ENCODE data around the gene CD300H.
A peak's percentile ranks its signal among the peaks of the same experiment; 100 is the strongest.
"Not testable (repeated sequence)": the region's sequence is repeated elsewhere in the genome, so short reads cannot be mapped to it uniquely, and the experiment has no call there.

CD300H gene

GRCh38 chr17:74525781-74526288 lies 41.5 kb downstream of the CD300H start:
- ATAC-seq, result no peak

DNA sequence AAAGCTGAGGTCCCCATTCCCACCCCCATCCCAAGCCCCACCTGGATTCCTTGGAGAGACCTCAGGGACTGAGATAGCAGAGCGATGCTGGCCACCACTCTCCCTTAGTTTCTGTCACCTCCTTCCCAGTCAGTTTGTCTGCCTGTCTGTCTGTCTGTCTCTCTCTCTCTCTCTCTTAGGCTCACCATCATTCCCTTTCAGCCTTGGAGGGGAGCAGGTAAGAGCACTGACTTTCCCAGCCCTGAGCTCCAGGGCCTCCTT lies 41.9 kb downstream of the CD300H start:
- ATAC-seq, result no peak

DNA sequence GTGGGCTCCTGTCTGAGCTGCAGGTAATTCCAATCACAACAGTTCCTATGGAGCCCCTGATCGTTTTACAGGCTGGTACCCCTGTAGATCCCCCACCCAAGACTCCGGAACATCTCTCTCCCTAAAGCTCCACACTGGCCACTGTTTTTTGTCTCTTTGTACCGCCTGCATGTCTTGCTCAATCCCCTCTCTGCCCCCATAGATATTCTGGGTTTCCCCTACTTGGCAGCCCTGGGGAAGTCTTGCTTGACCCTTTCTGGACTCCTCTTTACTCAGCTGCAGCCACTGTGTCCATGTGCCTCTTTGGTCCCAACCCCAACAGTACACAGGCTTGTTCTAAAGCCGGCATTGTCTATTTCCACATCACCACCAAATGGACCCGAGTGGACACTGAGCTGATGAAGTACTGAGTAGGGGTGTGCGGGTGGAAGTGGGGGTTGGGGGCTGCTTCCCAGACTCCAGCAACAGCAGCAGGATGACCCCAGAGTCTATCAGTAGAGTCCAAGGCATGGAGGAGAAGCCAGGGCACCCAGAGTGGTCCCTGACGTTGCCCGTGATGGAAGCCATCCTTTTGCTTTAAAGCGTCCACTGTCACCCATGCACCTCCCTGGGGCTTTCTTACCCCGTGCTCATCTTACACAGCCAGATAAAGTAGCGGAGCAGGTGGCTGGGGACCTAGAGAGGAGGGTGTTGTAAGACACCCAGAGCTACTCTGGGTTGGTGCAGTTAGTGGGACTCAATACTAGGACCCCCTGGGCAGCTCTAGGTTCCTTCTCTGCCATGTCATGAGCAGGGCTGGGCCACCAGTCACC lies 42.5 kb downstream of the CD300H start:
- ATAC-seq, result no peak

GRCh38 chr17:74523308-74523707 lies 44.0 kb downstream of the CD300H start:
- ATAC-seq, result no peak

- ATAC-seq, result no peak
Measured at GRCh38 chr17:74522381-74523105, 44.8 kb downstream of the CD300H start.

DNA sequence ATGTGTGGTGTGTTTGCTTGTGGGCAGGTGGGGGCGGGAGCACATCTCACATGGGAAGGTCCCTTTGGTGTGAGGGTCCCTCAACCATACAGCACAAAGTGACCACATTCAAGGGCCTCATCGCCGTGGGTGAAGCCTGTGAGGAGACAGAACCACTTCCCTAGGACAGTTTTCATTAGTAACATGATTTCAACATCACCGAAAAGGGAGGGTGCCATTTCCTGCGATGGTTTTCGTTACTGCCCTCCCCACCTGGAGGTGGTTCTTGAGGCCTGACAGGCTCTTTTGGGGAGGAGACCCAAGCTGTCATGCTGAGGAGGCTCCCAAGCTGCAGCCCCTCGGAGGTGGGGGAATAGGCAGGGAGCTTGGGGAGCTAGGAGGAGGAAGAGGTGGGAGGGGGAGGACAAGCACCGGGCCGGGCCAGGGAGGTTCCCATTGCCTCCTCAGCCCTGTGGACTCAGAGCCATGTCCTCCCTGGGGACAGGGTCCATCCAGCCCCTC lies 45.6 kb downstream of the CD300H start:
- ATAC-seq, result no peak

GRCh38 chr17:74520790-74521480 lies 46.4 kb downstream of the CD300H start:
- no peak for ATAC-seq

- peak; percentile 44 to 53 for ATAC-seq
Measured at GRCh38 chr17:74520016-74520434, 47.3 kb downstream of the CD300H start.

DNA sequence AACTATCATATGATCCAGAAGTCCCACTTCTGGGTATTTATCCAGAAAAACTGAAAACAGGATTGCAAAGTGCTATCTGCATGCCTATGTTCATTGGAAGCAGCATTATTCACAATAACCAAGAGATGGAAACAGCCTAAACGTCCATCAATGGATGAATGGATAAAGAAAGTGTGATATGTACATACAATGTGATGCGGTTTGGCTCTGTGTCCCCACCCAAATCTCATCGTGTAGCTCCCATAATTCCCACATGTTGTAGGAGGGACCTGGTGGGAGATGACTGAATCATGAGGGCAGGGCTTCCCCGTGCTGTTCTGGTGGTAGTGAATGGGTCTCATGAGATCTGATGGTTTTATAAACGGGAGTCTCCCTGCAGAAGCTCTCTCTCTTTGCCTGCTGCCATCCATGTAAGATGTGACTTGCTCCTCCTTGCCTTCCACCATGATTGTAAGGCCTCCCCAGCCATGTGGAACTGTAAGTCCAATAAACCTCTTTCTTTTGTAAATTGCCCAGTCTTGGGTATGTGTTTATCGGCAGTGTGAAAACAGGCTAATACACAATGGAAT lies 48.8 kb downstream of the CD300H start:
- ATAC-seq, result not testable (repeated sequence)

DNA sequence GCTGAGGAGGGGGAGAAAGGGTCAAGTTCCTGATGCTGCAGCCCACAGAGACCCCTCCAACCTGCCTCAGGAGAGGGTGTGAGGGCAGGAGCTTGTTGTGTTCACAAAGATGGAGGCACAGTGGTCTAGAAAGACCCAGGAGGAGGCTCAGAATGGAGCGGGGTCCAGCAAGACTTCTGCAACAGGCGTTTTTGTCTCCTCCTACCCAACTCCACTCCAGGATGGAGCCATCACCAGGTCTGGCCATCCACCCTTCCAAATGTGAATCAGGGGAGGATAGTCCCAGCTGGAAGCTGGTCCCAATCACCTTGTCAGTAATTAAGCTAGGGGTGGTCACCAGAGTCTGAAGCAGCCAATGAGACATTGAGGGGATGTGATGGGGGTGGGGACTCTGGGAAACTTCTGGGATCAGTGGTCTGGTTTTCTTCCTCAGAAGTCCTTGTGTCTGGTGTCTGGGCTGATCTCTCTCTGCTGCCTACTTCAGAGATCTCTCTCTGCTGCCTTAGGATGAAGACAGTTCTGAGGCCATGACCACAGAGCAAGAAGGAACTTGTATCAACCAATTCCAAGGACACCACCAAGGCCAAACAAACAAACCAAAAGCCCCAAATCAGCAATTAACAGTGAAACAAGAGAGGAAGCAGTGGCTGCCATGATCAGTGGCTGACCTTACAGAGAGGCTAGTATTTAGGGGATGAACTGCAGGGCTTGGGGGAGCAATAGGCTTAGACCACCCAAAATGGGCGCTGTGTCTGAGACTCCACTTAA lies 50.6 kb downstream of the CD300H start:
- no peak for ATAC-seq

- ATAC-seq, result no peak
Measured at GRCh38 chr17:74515941-74516340, 51.4 kb downstream of the CD300H start.

DNA sequence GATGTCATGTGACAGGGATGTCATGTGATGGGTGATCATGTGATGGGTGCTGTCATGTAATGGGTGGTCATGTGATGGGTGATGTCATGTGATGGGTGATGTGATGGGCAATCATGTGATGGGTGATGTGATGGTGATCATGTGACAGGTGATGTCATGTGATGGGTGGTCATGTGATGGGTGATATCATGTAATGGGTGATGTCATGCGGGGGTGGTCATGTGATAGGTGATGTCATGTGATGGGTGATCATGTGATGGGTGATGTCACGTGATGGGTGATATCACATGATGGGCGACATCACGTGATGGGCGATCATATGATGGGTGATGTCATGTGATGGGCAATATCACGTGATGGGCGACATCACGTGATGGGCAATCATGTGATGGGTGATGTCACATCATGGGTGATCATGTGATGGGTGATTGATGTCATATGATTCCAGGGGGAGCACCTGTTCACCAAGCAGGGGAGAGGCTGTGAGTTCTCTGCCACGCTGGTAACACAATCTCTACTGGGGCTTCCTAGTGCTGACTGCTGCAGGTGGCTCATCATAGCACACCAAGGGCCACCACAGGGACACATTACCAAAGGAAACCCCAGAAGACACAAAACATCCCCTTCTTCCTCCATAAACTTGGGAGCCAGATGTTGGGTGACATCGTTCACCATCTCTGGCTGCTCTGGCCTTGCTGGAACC lies 52.5 kb downstream of the CD300H start:
- ATAC-seq, result peak in 1 of 2 donors; percentile 19

GRCh38 chr17:74513987-74514631 lies 53.2 kb downstream of the CD300H start:
- peak in 1 of 2 donors; percentile 8 for ATAC-seq

DNA sequence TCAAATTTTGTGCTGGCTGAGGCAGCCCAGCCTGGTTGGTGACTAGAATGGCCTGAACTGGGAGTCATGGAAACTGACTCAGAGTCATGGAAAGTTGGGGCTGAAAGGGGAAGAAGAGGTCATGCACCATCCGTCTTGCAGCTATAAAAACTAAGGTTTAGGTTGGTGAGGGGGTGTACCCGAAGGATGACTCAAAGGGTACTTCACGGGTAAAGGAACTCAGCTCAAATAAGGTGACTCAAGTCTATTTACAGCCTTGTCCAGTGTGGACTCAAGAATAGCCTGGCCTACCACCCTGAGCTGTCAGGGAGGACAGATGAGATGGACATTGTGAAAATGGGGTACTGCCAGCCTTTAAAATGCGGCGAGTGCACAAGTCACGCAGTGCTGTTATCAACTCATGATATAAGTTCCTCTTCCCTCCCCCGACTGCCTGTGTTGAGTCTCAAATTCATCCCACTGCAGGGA lies 54.7 kb downstream of the CD300H start:
- ATAC-seq, result peak; percentile 72 to 83

GRCh38 chr17:74512036-74512435 lies 55.3 kb downstream of the CD300H start:
- ATAC-seq, result no peak
